CD14-positive monocyte (primary cell): ENCODE results near the gene CDC42EP3. TPM values are rescaled to one million over a fixed set of nuclear protein-coding genes. Genes with fewer than 3 reads are reported as not detected.

ENCODE experiments used
- DNase-seq, 3 donors: peaks; one replicate each; pipeline ENCODE4 v3.0.0-alpha.2; 2011 to 2022
- H2AFZ ChIP-seq: 2 replicates; pipeline ENCODE4 v1.6.0; 2012; ENCODE audit warnings: mild to moderate bottlenecking, low read depth, low read length, inconsistent platforms; ENCODE audit not compliant: insufficient read depth, poor library complexity, severe bottlenecking
- H3K27ac ChIP-seq, 2 donors: 1 replicate in 1 of 2; 2 replicates in 1 of 2; pipeline ENCODE4 v1.5.1; 2012 to 2013; ENCODE audit warnings: low read length in 2 of 2, control low read depth in 1 of 2, inconsistent platforms in 1 of 2, low read depth in 1 of 2, mild to moderate bottlenecking in 1 of 2
- H3K27me3 ChIP-seq, 2 donors: one replicate each; pipeline versions ENCODE4 v1.6.0 to v1.6.1; 2011 to 2013; ENCODE audit warnings: low read length in 2 of 2; ENCODE audit not compliant: control insufficient read depth in 2 of 2, insufficient read depth in 2 of 2
- H3K36me3 ChIP-seq, 2 donors: replicated peaks in 1 of 2; 1 replicate in 1 of 2; 2 replicates in 1 of 2; pipeline versions ENCODE4 v1.5.1 to v1.6.1; 2012 to 2013; ENCODE audit warnings: low read length in 2 of 2, control low read depth in 1 of 2, inconsistent platforms in 1 of 2, mild to moderate bottlenecking in 1 of 2; ENCODE audit not compliant: insufficient read depth in 2 of 2, control insufficient read depth in 1 of 2
- H3K4me1 ChIP-seq, 2 donors: 1 replicate in 1 of 2; 2 replicates in 1 of 2; pipeline versions ENCODE4 v1.5.1 to v1.6.1; 2012 to 2013; ENCODE audit warnings: low read length in 2 of 2, control low read depth in 1 of 2, inconsistent platforms in 1 of 2, mild to moderate bottlenecking in 1 of 2, moderate library complexity in 1 of 2; ENCODE audit not compliant: insufficient read depth in 2 of 2, control insufficient read depth in 1 of 2
- H3K4me2 ChIP-seq: replicated peaks from 2 replicates; pipeline ENCODE3; 2012; ENCODE audit warnings: low read length, moderate library complexity, mild to moderate bottlenecking; ENCODE audit not compliant: poor library complexity, severe bottlenecking; ENCODE audit errors: extremely low read depth
- H3K4me3 ChIP-seq, 3 experiments: fragments of 200-600 bp in 1 of 3; sonication (generic) in 1 of 3; replicated peaks in 1 of 3; 1 replicate in 2 of 3; 2 replicates in 1 of 3; pipeline ENCODE4 v1.5.1; 2011 to 2013; ENCODE audit warnings: low read length in 3 of 3, mild to moderate bottlenecking in 3 of 3, control low read depth in 2 of 3, low read depth in 2 of 3, inconsistent platforms in 1 of 3, moderate library complexity in 1 of 3
- H3K79me2 ChIP-seq: 2 replicates; pipeline ENCODE4 v1.6.0; 2012; ENCODE audit warnings: mild to moderate bottlenecking, control low read depth, inconsistent platforms, low read length, moderate library complexity; ENCODE audit not compliant: insufficient read depth
- H3K9ac ChIP-seq: 2 replicates; pipeline ENCODE4 v1.6.0; 2017; ENCODE audit warnings: low read length, mild to moderate bottlenecking; ENCODE audit not compliant: insufficient read depth, poor library complexity, severe bottlenecking
- H3K9me3 ChIP-seq, 2 donors: replicated peaks in 1 of 2; 1 replicate in 1 of 2; 2 replicates in 1 of 2; pipeline versions ENCODE4 v1.5.1 to v1.6.1; 2012 to 2013; ENCODE audit warnings: low read length in 2 of 2, control low read depth in 1 of 2; ENCODE audit not compliant: control insufficient read depth in 1 of 2, insufficient read depth in 1 of 2
- H4K20me1 ChIP-seq: 2 replicates; pipeline ENCODE4 v1.6.0; 2012; ENCODE audit warnings: mild to moderate bottlenecking, low read length, control low read depth, moderate library complexity; ENCODE audit not compliant: insufficient read depth
- H3K27ac Mint-ChIP-seq, 7 donors: one replicate each; pipeline ENCODE4 v1.8.0; 2020; ENCODE audit warnings: mild to moderate bottlenecking in 7 of 7, mixed read lengths in 7 of 7, moderate library complexity in 6 of 7, inconsistent platforms in 2 of 7
- H3K27me3 Mint-ChIP-seq, 3 donors: one replicate each; pipeline ENCODE4 v1.8.0; 2021 to 2022; ENCODE audit warnings: low read depth in 3 of 3, mild to moderate bottlenecking in 3 of 3, mixed read lengths in 3 of 3, moderate library complexity in 3 of 3, inconsistent platforms in 1 of 3
- H3K36me3 Mint-ChIP-seq, 2 donors: one replicate each; pipeline ENCODE4 v1.8.0; 2020; ENCODE audit warnings: mixed read lengths in 2 of 2, inconsistent platforms in 1 of 2, mild to moderate bottlenecking in 1 of 2
- H3K4me1 Mint-ChIP-seq: one replicate; pipeline ENCODE4 v1.8.0; 2020; ENCODE audit warnings: mild to moderate bottlenecking, mixed read lengths
- H3K4me3 Mint-ChIP-seq, 2 donors: one replicate each; pipeline ENCODE4 v1.8.0; 2020; ENCODE audit warnings: mild to moderate bottlenecking in 2 of 2, mixed read lengths in 2 of 2, moderate library complexity in 1 of 2
- H3K9me3 Mint-ChIP-seq, 7 donors: one replicate each; pipeline ENCODE4 v1.8.0; 2020 to 2022; ENCODE audit warnings: mixed read lengths in 7 of 7, mild to moderate bottlenecking in 6 of 7, moderate library complexity in 6 of 7, inconsistent platforms in 2 of 7
- CTCF ChIP-seq: fragments of 200-600 bp; IDR thresholded peaks from one replicate; pipeline ENCODE4 v1.8.0; 2022; ENCODE audit warnings: antibody characterized with exemption, mild to moderate bottlenecking
- WGBS: methylation state at CpG from one replicate; pipeline ENCODE4 v1.1.5; 2013; ENCODE audit warnings: missing lambda C conversion rate; ENCODE audit not compliant: insufficient coverage; 5-methylcytosine and 5-hydroxymethylcytosine counted together
- intact Hi-C, 2 donors: fragments of 100-400 bp; cut with micrococcal nuclease; formaldehyde crosslinking; loops; one replicate each; pipeline versions ENCODE4 v1.15.0 to v1.15.1; 2023
- polyA plus RNA-seq, 3 donors: library from polyadenylated mRNA; depleted of rRNA in 1 of 3; unstranded in 2 of 3; stranded (reverse) in 1 of 3; fragments of 300-500 nt in 2 of 3; fragments of >200 nt in 1 of 3; fragmentation: Illumina TruSeq in 2 of 3; gene quantifications; 1 replicate in 2 of 3; 2 replicates in 1 of 3; pipeline ENCODE4 v1.2.3, GENCODE V29; 2012 to 2021

Gene CDC42EP3
- polyA plus RNA-seq, 3 donors, result 179 to 272 (median 249) TPM

GRCh38 chr2:37642907-37643729, 28.3 kb downstream of the CDC42EP3 start:
- Histone ChIP-seq H2AFZ (no peak overlapping the region), H3K9me3 (no peaks in the 10 kb centered on the region), H3K79me2 (peaks cover 62% of the 10 kb centered on the region), H3K9ac (no peak overlapping the region), H3K27me3 (no peaks in the 10 kb centered on the region), H3K36me3 (peaks cover 46 to 71% of the 10 kb centered on the region in 2 donors), H3K4me1 (peaks cover 56 to 63% of the 10 kb centered on the region in 2 donors), H3K4me3 (no peak overlapping the region), H3K4me2 (no peak overlapping the region), H3K27ac (peak overlapping the region; percentile 25 to 52), H4K20me1 (peaks cover 66% of the 10 kb centered on the region)
- intact Hi-C loops, result no loop called here
- TF ChIP-seq CTCF, result no peak
- Mint-ChIP-seq H3K4me3 (peak overlapping the region; percentile 4 to 16), H3K9me3 (peaks cover 0 to 4% (median 0%) of the 10 kb centered on the region in 7 donors), H3K36me3 (peaks cover 66 to 70% of the 10 kb centered on the region in 2 donors), H3K27ac (peak overlapping the region; percentile 68 to 85 (median 81)), H3K4me1 (peaks cover 62% of the 10 kb centered on the region), H3K27me3 (no peaks in the 10 kb centered on the region)
- DNase-seq, result peak in 2 of 3 donors; percentile 61 to 65
- WGBS, result no CpG with 5 or more reads among the region's 6 CpGs

- no peak overlapping the region for H3K4me3 Mint-ChIP-seq
- H3K27me3 Mint-ChIP-seq, result no peaks in the 10 kb centered on the region
- peaks cover 64% of the 10 kb centered on the region for H3K4me1 Mint-ChIP-seq
- peak overlapping the region in 3 of 7 donors; percentile 1 to 99 (median 74) for H3K27ac Mint-ChIP-seq
- H4K20me1 ChIP-seq, result peaks cover 52% of the 10 kb centered on the region
- no peak overlapping the region for H2AFZ ChIP-seq
- no peaks in the 10 kb centered on the region for H3K9me3 ChIP-seq
- no peak overlapping the region for H3K27ac ChIP-seq
- H3K4me3 ChIP-seq, result no peak overlapping the region
- no peak for TF ChIP-seq CTCF
- no peak for DNase-seq
- peaks cover 37 to 57% of the 10 kb centered on the region in 2 donors for H3K36me3 ChIP-seq
- intact Hi-C loops, result no loop called here
- H3K79me2 ChIP-seq, result peaks cover 51% of the 10 kb centered on the region
- no peak overlapping the region for H3K4me2 ChIP-seq
- H3K9me3 Mint-ChIP-seq, result peaks cover 0 to 4% (median 0%) of the 10 kb centered on the region in 7 donors
- 97% methylated on average over 5 of the region's 7 CpGs for WGBS
- peaks cover 60 to 61% of the 10 kb centered on the region in 2 donors for H3K36me3 Mint-ChIP-seq
- peaks cover 59 to 63% of the 10 kb centered on the region in 2 donors for H3K4me1 ChIP-seq
- H3K27me3 ChIP-seq, result no peaks in the 10 kb centered on the region
- H3K9ac ChIP-seq, result no peak overlapping the region
Measured at GRCh38 chr2:37641582-37642171, 29.8 kb downstream of the CDC42EP3 start.
